OCI-LY1 (cell line): ENCODE measurements around the gene POLH.

Source experiments
- H2AFZ ChIP-seq: fragments of 200-600 bp; sonication (generic), shearing (Covaris generic); 2 replicates; pipeline ENCODE4 v1.6.0; 2014; ENCODE audit warnings: antibody characterized with exemption, mild to moderate bottlenecking, low read length
- H3F3A ChIP-seq: fragments of 200-600 bp; sonication (generic), shearing (Covaris generic); 2 replicates; pipeline ENCODE4 v1.6.0; 2014; ENCODE audit warnings: mild to moderate bottlenecking, antibody characterized with exemption, low read length, moderate library complexity; ENCODE audit not compliant: insufficient read depth
- H3K27ac ChIP-seq: fragments of 200-600 bp; sonication (generic); 2 replicates; pipeline ENCODE4 v1.5.1; 2014; ENCODE audit warnings: low read length, mixed run types, mild to moderate bottlenecking, low read depth; ENCODE audit not compliant: poor library complexity, severe bottlenecking
- H3K27me3 ChIP-seq: fragments of 200-600 bp; sonication (generic); 2 replicates; pipeline ENCODE4 v1.6.0; 2014; ENCODE audit warnings: antibody characterized with exemption, mild to moderate bottlenecking, low read length, moderate library complexity; ENCODE audit not compliant: insufficient read depth
- H3K36me3 ChIP-seq: fragments of 200-600 bp; sonication (generic); 2 replicates; pipeline ENCODE4 v1.6.1; 2014; ENCODE audit warnings: mild to moderate bottlenecking, antibody characterized with exemption, low read length, moderate library complexity, mixed read lengths; ENCODE audit not compliant: insufficient read depth
- H3K4me1 ChIP-seq: fragments of 200-600 bp; sonication (generic); 2 replicates; pipeline ENCODE4 v1.5.1; 2014; ENCODE audit warnings: mild to moderate bottlenecking, low read length, moderate library complexity; ENCODE audit not compliant: insufficient read depth, severe bottlenecking
- H3K4me2 ChIP-seq: fragments of 200-600 bp; sonication (generic), shearing (Covaris generic); 2 replicates; pipeline ENCODE4 v1.6.1; 2014; ENCODE audit warnings: low read length
- H3K4me3 ChIP-seq: fragments of 200-600 bp; sonication (generic); 2 replicates; pipeline ENCODE4 v1.5.1; 2014; ENCODE audit warnings: low read length, low read depth, mild to moderate bottlenecking, mixed read lengths; ENCODE audit not compliant: poor library complexity, severe bottlenecking
- H3K79me2 ChIP-seq: fragments of 200-600 bp; shearing (Covaris generic); 2 replicates; pipeline ENCODE4 v1.6.1; 2016; ENCODE audit warnings: mixed run types, low read length, mixed read lengths; ENCODE audit not compliant: insufficient read depth
- H3K9ac ChIP-seq: fragments of 200-600 bp; sonication (generic), shearing (Covaris generic); 2 replicates; pipeline ENCODE4 v1.6.1; 2014; ENCODE audit warnings: mild to moderate bottlenecking, low read length, mixed read lengths
- H3K9me2 ChIP-seq: fragments of 200-600 bp; sonication (generic), shearing (Covaris generic); 2 replicates; pipeline ENCODE4 v1.6.1; 2014; ENCODE audit warnings: low read depth, mild to moderate bottlenecking, low read length, mixed read lengths
- H3K9me3 ChIP-seq: fragments of 200-600 bp; shearing (Covaris generic); 2 replicates; pipeline ENCODE4 v1.6.1; 2014; ENCODE audit warnings: low read length, mixed read lengths
- H4K20me1 ChIP-seq: fragments of 200-600 bp; sonication (generic), shearing (Covaris generic); 2 replicates; pipeline ENCODE4 v1.6.0; 2016; ENCODE audit warnings: mild to moderate bottlenecking, low read length; ENCODE audit not compliant: insufficient read depth
- EZH2 ChIP-seq: fragments of 200-600 bp; sonication (generic), shearing (Covaris generic); IDR thresholded peaks from 2 replicates; pipeline ENCODE4 v1.8.0; 2017; ENCODE audit warnings: borderline replicate concordance, mixed run types, mild to moderate bottlenecking, antibody characterized with exemption, low read length, moderate library complexity, mixed read lengths
- TF ChIP-seq, protein P1 (sequence below): fragments of 200-600 bp; sonication (generic), shearing (Covaris generic); IDR thresholded peaks from 2 replicates; pipeline ENCODE4 v1.5.1; 2017; ENCODE audit warnings: mild to moderate bottlenecking, antibody characterized with exemption, low read length, moderate library complexity, mixed read lengths

Gene POLH

DNA sequence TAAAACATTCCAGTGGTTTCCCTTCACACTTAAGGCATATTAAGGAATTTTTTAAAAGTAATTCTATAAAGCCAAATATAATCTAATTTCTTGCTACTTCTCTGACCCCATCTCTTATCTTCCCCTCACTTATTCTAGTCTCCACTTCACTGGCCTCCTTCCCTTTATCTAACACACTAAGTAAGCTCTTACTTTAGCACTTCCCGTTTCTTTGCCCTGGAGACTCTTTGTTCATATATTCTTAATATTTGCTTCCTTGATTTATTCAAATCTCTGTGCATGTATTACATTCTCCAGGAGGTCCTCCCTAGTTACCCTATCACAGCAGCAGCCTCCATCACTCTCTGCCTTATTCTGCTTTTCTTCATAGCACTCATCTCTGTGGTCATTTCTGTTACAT, 32.8 kb downstream of the POLH start:
- no peaks in the 10 kb centered on the region for H3K9me3 ChIP-seq
- TF ChIP-seq EZH2: no peak
- TF ChIP-seq, protein P1, sequence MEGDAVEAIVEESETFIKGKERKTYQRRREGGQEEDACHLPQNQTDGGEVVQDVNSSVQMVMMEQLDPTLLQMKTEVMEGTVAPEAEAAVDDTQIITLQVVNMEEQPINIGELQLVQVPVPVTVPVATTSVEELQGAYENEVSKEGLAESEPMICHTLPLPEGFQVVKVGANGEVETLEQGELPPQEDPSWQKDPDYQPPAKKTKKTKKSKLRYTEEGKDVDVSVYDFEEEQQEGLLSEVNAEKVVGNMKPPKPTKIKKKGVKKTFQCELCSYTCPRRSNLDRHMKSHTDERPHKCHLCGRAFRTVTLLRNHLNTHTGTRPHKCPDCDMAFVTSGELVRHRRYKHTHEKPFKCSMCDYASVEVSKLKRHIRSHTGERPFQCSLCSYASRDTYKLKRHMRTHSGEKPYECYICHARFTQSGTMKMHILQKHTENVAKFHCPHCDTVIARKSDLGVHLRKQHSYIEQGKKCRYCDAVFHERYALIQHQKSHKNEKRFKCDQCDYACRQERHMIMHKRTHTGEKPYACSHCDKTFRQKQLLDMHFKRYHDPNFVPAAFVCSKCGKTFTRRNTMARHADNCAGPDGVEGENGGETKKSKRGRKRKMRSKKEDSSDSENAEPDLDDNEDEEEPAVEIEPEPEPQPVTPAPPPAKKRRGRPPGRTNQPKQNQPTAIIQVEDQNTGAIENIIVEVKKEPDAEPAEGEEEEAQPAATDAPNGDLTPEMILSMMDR: no peak
- peaks cover 7% of the 10 kb centered on the region for H3K4me1 ChIP-seq
- H3F3A ChIP-seq: no peaks in the 10 kb centered on the region
- no peak overlapping the region for H2AFZ ChIP-seq
- no peaks in the 10 kb centered on the region for H3K79me2 ChIP-seq
- H3K27me3 ChIP-seq: no peaks in the 10 kb centered on the region
- H3K9ac ChIP-seq: 0 out of 2 replicates have a peak overlapping the region, but pooled peaks have one; percentile 23
- H3K27ac ChIP-seq: peak overlapping the region; percentile 26
- no peak overlapping the region for H3K4me3 ChIP-seq
- H4K20me1 ChIP-seq: no peaks in the 10 kb centered on the region
- peaks cover 90% of the 10 kb centered on the region for H3K36me3 ChIP-seq
- H3K9me2 ChIP-seq: no peaks in the 10 kb centered on the region
- no peak overlapping the region for H3K4me2 ChIP-seq

DNA sequence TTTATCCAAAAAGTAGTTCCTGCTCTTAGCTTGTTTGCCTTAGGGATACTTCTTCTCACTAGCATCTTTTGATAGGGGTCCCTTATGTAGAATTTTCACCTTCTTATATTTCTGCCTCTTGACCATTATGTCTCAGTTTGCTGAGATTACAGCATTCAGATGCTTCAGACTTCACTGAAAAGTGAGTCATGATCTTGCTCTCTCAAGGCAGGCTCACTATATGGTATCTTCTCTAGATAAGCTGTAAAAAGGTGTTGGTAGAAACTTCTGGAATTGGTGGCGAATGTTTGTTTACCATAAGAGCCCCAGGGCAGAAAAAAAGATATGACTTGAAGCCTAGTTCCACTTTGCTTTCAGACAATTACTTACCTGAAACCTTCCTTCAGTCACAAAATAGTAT, 33.4 kb downstream of the POLH start:
- Histone ChIP-seq H3K9me2 (no peaks in the 10 kb centered on the region), H3K36me3 (peaks cover 90% of the 10 kb centered on the region), H2AFZ (no peak overlapping the region), H3K9me3 (no peaks in the 10 kb centered on the region), H3K9ac (no peak overlapping the region), H3K79me2 (no peaks in the 10 kb centered on the region), H3K4me3 (no peak overlapping the region), H3K27ac (no peak overlapping the region), H3K4me2 (no peak overlapping the region), H4K20me1 (no peaks in the 10 kb centered on the region), H3F3A (no peaks in the 10 kb centered on the region), H3K4me1 (peaks cover 7% of the 10 kb centered on the region), H3K27me3 (no peaks in the 10 kb centered on the region)
- TF ChIP-seq EZH2: no peak
- TF ChIP-seq, protein P1: no peak

DNA sequence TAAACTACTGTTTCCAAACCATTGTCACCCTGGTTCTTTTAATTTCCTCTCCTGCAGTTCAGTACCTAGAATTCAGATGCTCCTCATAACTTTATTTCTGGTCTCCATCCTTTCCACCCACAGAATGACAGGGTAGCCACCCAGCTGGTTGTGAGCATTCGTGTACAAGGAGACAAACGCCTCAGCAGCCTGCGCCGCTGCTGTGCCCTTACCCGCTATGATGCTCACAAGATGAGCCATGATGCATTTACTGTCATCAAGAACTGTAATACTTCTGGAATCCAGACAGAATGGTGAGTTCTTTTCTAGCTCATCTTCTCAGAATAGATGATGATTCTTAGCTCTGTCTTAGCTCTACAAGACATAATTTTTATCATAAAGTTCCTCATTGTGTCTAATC, 34.4 kb downstream of the POLH start:
- H4K20me1 ChIP-seq: no peaks in the 10 kb centered on the region
- no peak overlapping the region for H2AFZ ChIP-seq
- no peaks in the 10 kb centered on the region for H3K9me2 ChIP-seq
- H3K4me1 ChIP-seq: peaks cover 7% of the 10 kb centered on the region
- no peak overlapping the region for H3K27ac ChIP-seq
- H3K4me2 ChIP-seq: no peak overlapping the region
- H3K27me3 ChIP-seq: no peaks in the 10 kb centered on the region
- H3K9me3 ChIP-seq: no peaks in the 10 kb centered on the region
- H3K4me3 ChIP-seq: no peak overlapping the region
- H3K79me2 ChIP-seq: no peaks in the 10 kb centered on the region
- TF ChIP-seq, protein P1: no peak
- TF ChIP-seq EZH2: no peak
- peaks cover 87% of the 10 kb centered on the region for H3K36me3 ChIP-seq
- H3K9ac ChIP-seq: no peak overlapping the region
- no peaks in the 10 kb centered on the region for H3F3A ChIP-seq
